A549 (cell line): ENCODE data around the gene AHNAK2. TPM values are rescaled to one million over a fixed set of nuclear protein-coding genes. Genes with fewer than 3 reads are reported as not detected.
"Not testable (repeated sequence)": the region's sequence is repeated elsewhere in the genome, so short reads cannot be mapped to it uniquely, and the experiment has no call there.

ENCODE experiments used
- ATAC-seq, 2 experiments: fragments of 200-7000 bp in 1 of 2; fragments of >200 bp in 1 of 2; cut with Nextera tagmentation in 1 of 2; cut with Tn5 transposase in 1 of 2; 3 replicates each; pipeline versions ENCODE4 v1.8.0 to v1.9.1; 2018 to 2020; ENCODE audit warnings: mild to moderate bottlenecking in 1 of 2, moderate library complexity in 1 of 2
- CTCF ChIA-PET: fragments of 300-600 bp; sonication (Branson Sonifier 250); formaldehyde crosslinking; extraction: SDS; loops from one replicate; lab custom pipeline; 2021; ENCODE audit warnings: antibody characterized with exemption, inconsistent platforms; lab: Yijun Ruan, JAX
- POLR2A ChIA-PET: fragments of 350-600 bp; formaldehyde crosslinking; extraction: SDS; loops from one replicate; lab custom pipeline; 2021; ENCODE audit warnings: antibody characterized with exemption, inconsistent platforms; lab: Yijun Ruan, JAX
- DNase-seq, 2 experiments: peaks; one replicate each; pipeline versions ENCODE4 v3.0.0 to v3.0.0-alpha.2; 2011 to 2016; ENCODE audit warnings: low read depth in 1 of 2, low spot score in 1 of 2
- FAIRE-seq: peaks from 2 replicates; lab custom pipeline; 2011; peaks lifted over from hg19 to GRCh38; lab: Jason Lieb, UNC
- H3K27ac ChIP-seq, 2 experiments: fragments of >200 bp; sonication (Bioruptor Twin); formaldehyde crosslinking; 3 replicates each; pipeline ENCODE4 v1.5.1; 2016 to 2017
- H3K4me1 ChIP-seq: fragments of >200 bp; sonication (Bioruptor Twin); formaldehyde crosslinking; 3 replicates; pipeline ENCODE4 v1.6.1; 2016
- H3K4me2 ChIP-seq: fragments of >200 bp; sonication (Bioruptor Twin); formaldehyde crosslinking; 3 replicates; pipeline ENCODE4 v1.6.1; 2016
- H3K4me3 ChIP-seq: fragments of >200 bp; sonication (Bioruptor Twin); formaldehyde crosslinking; 3 replicates; pipeline ENCODE4 v1.5.1; 2016
- H3K9me3 ChIP-seq: fragments of >200 bp; sonication (Bioruptor Twin); formaldehyde crosslinking; 3 replicates; pipeline ENCODE4 v1.6.1; 2016
- BHLHE40 ChIP-seq: IDR thresholded peaks from 2 replicates; pipeline ENCODE4 v1.6.1; 2012; ENCODE audit warnings: low read depth, low read length, inconsistent platforms
- CHD2 ChIP-seq: fragments of 150-350 bp; IDR thresholded peaks from 2 replicates; pipeline ENCODE4 v1.6.1; 2014; ENCODE audit warnings: low read length; ENCODE audit not compliant: partially characterized antibody
- CHD4 ChIP-seq: fragments of 200-600 bp; sonication (generic); IDR thresholded peaks from 2 replicates; pipeline ENCODE4 v1.6.1; 2016; ENCODE audit warnings: antibody characterized with exemption, mild to moderate bottlenecking, borderline replicate concordance
- FOSB ChIP-seq: fragments of 250-450 bp; sonication (Bioruptor Pico); IDR thresholded peaks from 2 replicates; pipeline ENCODE4 v1.5.0; 2020; ENCODE audit warnings: mild to moderate bottlenecking, moderate library complexity
- GATA3 ChIP-seq: IDR thresholded peaks from 2 replicates; pipeline ENCODE4 v1.6.1; 2012; ENCODE audit warnings: borderline replicate concordance
- HDAC2 ChIP-seq: fragments of 200-600 bp; sonication (generic); IDR thresholded peaks from 2 replicates; pipeline ENCODE4 v1.6.1; 2016
- HOXA7 ChIP-seq: fragments of 250-450 bp; sonication (Bioruptor Pico); IDR thresholded peaks from 2 replicates; pipeline ENCODE4 v1.5.0; 2020; ENCODE audit warnings: mild to moderate bottlenecking, moderate library complexity
- HOXB5 ChIP-seq: fragments of 250-450 bp; sonication (Bioruptor Pico); IDR thresholded peaks from 2 replicates; pipeline ENCODE4 v1.5.0; 2020; ENCODE audit warnings: mild to moderate bottlenecking, moderate library complexity
- KDM1A ChIP-seq: fragments of 200-600 bp; sonication (generic); IDR thresholded peaks from 2 replicates; pipeline ENCODE4 v1.6.1; 2016; ENCODE audit warnings: low read depth, mild to moderate bottlenecking
- MAFK ChIP-seq: fragments of 450-650 bp; IDR thresholded peaks from 2 replicates; pipeline ENCODE4 v1.6.1; 2014; ENCODE audit not compliant: partially characterized antibody
- MAZ ChIP-seq: fragments of 150-350 bp; IDR thresholded peaks from 2 replicates; pipeline ENCODE4 v1.6.1; 2014; ENCODE audit warnings: antibody characterized with exemption, low read depth, low read length, borderline replicate concordance
- POLR2AphosphoS2 ChIP-seq: conservative IDR thresholded peaks from 2 replicates; pipeline ENCODE4 v1.6.1; 2012; ENCODE audit warnings: low read length, improper control_type of control experiment, inconsistent platforms
- RARB ChIP-seq: fragments of 250-450 bp; sonication (Bioruptor Pico); IDR thresholded peaks from 2 replicates; pipeline ENCODE4 v1.8.0; 2021; ENCODE audit warnings: mild to moderate bottlenecking, moderate library complexity
- RCOR1 ChIP-seq: fragments of 150-350 bp; IDR thresholded peaks from 2 replicates; pipeline ENCODE4 v1.6.1; 2014; ENCODE audit warnings: antibody characterized with exemption, low read length, low read depth
- RFX5 ChIP-seq: fragments of 450-650 bp; IDR thresholded peaks from 2 replicates; pipeline ENCODE4 v1.7.1; 2014; ENCODE audit warnings: antibody characterized with exemption, mild to moderate bottlenecking, moderate library complexity
- SMC3 ChIP-seq: fragments of >200 bp; sonication (Bioruptor Twin); formaldehyde crosslinking; IDR thresholded peaks from 3 replicates; pipeline ENCODE4 v1.6.1; 2018; ENCODE audit warnings: inconsistent platforms
- ZC3H11A ChIP-seq: fragments of 450-650 bp; IDR thresholded peaks from 2 replicates; pipeline ENCODE4 v1.6.1; 2014; ENCODE audit warnings: antibody characterized with exemption, mild to moderate bottlenecking
- ZFP36 ChIP-seq: fragments of 450-650 bp; IDR thresholded peaks from 2 replicates; pipeline ENCODE4 v1.6.1; 2014; ENCODE audit warnings: borderline replicate concordance; ENCODE audit not compliant: partially characterized antibody
- ZSCAN20 ChIP-seq: fragments of 250-450 bp; sonication (Bioruptor Pico); IDR thresholded peaks from 2 replicates; pipeline ENCODE4 v1.8.0; 2022; ENCODE audit warnings: mild to moderate bottlenecking, moderate library complexity
- WGBS: methylation state at CpG from one replicate; pipeline ENCODE4 v1.1.6; 2017; ENCODE audit errors: missing lambda C conversion rate; 5-methylcytosine and 5-hydroxymethylcytosine counted together
- polyA plus RNA-seq, 4 experiments: library from polyadenylated mRNA; depleted of rRNA in 3 of 4; stranded (reverse); fragments of >200 nt; fragmentation: RNase III in 1 of 4; extraction: RNeasy Plus Mini Kit Qiagen cat#74134 plus additional on column Dnase treatment in 1 of 4; gene quantifications; 2 replicates in 3 of 4; 3 replicates in 1 of 4; pipeline ENCODE4 v1.2.3, GENCODE V29; 2011 to 2017
- TF ChIP-seq, protein P1 (sequence below): fragments of 250-450 bp; sonication (Bioruptor Pico); IDR thresholded peaks from 2 replicates; pipeline ENCODE4 v1.5.0; 2020; ENCODE audit warnings: low read depth, mild to moderate bottlenecking, moderate library complexity
- TF ChIP-seq, protein P2 (sequence below): fragments of 150-350 bp; IDR thresholded peaks from 2 replicates; pipeline ENCODE4 v1.6.1; 2014; ENCODE audit warnings: low read depth, mild to moderate bottlenecking, low read length
- TF ChIP-seq, protein P3 (sequence below): fragments of >200 bp; sonication (Bioruptor Twin); formaldehyde crosslinking; IDR thresholded peaks from 2 replicates; pipeline ENCODE4 v1.6.1; 2016
- TF ChIP-seq, protein P4 (sequence below): fragments of >200 bp; sonication (Bioruptor Twin); formaldehyde crosslinking; IDR thresholded peaks from 3 replicates; pipeline ENCODE4 v1.5.1; 2016
- TF ChIP-seq, protein P5 (sequence below): fragments of 200-600 bp; sonication (generic); IDR thresholded peaks from 2 replicates; pipeline ENCODE4 v1.6.1; 2016; ENCODE audit warnings: antibody characterized with exemption, mild to moderate bottlenecking, moderate library complexity
- TF ChIP-seq, protein P6 (sequence below): IDR thresholded peaks from 2 replicates; pipeline ENCODE4 v1.6.1; 2012

The AHNAK2 gene
- polyA plus RNA-seq, 2 of the 4 experiments (the other 2 are of a cell fraction), result 43.3 to 43.7 TPM

DNA sequence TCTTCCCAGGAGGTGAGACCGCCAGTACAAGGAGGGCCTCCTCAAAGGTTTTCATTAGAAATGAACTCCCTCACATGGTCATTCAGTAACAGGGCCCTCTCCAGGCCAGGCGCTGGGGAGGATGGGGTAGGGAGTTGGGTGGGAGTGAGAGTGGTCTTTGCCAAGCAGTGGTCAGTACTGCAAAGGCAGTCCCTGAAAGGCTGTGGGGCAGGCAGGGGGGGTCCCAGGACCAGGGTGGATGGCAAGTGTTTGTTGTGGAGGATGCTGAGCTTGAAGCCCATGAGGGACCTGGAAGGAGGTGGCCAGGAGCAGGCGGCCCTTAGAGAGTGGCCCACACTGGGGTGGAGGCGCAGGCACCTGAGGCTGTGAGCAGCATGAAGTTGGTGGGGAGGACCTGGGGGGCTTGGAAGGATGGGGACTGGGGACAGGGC, 87.0 kb downstream of the AHNAK2 start:
- no peak for ATAC-seq
- peaks cover 10% of the 10 kb centered on the region for H3K4me1 ChIP-seq
- H3K27ac ChIP-seq, result no peak overlapping the region
- H3K9me3 ChIP-seq, result no peaks in the 10 kb centered on the region
- 86% methylated on average over 4 of the region's 4 CpGs for WGBS
- FAIRE-seq, result no peak
- TF ChIP-seq, protein P1, sequence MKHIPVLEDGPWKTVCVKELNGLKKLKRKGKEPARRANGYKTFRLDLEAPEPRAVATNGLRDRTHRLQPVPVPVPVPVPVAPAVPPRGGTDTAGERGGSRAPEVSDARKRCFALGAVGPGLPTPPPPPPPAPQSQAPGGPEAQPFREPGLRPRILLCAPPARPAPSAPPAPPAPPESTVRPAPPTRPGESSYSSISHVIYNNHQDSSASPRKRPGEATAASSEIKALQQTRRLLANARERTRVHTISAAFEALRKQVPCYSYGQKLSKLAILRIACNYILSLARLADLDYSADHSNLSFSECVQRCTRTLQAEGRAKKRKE (CRISPR knock-in tag), result no peak
- TF ChIP-seq CHD2 (no peak), POLR2AphosphoS2 (no peak), HDAC2 (no peak), ZC3H11A (no peak), ZFP36 (no peak), MAFK (no peak), HOXB5 (no peak), FOSB (CRISPR knock-in tag) (no peak), RCOR1 (no peak), BHLHE40 (no peak), HOXA7 (CRISPR knock-in tag) (no peak), MAZ (no peak)
- TF ChIP-seq, protein P2, sequence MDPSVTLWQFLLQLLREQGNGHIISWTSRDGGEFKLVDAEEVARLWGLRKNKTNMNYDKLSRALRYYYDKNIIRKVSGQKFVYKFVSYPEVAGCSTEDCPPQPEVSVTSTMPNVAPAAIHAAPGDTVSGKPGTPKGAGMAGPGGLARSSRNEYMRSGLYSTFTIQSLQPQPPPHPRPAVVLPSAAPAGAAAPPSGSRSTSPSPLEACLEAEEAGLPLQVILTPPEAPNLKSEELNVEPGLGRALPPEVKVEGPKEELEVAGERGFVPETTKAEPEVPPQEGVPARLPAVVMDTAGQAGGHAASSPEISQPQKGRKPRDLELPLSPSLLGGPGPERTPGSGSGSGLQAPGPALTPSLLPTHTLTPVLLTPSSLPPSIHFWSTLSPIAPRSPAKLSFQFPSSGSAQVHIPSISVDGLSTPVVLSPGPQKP, result no peak
- no peak overlapping the region for H3K4me2 ChIP-seq
- no peak for DNase-seq
- POLR2A ChIA-PET, result no interaction called here
- H3K4me3 ChIP-seq, result no peak overlapping the region
- CTCF ChIA-PET, result no interaction called here

DNA sequence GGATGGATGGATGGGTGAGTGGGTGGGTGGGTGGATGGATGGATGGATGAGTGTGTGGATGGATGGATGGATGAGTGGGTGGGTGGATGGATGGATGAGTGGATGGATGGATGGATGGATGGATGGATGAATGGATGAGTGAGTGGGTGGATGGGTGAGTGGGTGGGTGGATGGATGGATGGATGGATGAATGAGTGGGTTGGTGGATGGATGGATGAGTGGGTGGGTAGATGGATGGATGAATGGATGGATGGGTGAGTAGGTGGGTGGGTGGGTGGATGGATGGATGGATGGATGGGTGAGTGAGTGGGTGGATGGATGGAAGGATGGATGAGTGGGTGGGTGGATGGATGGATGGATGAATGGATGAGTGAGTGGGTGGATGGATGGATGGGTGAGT, 87.9 kb downstream of the AHNAK2 start:
- FAIRE-seq, H3K4me2 ChIP-seq, CTCF ChIA-PET, DNase-seq, H3K27ac ChIP-seq, H3K4me3 ChIP-seq, POLR2A ChIA-PET, H3K4me1 ChIP-seq, ATAC-seq, H3K9me3 ChIP-seq: not testable (repeated sequence)

DNA sequence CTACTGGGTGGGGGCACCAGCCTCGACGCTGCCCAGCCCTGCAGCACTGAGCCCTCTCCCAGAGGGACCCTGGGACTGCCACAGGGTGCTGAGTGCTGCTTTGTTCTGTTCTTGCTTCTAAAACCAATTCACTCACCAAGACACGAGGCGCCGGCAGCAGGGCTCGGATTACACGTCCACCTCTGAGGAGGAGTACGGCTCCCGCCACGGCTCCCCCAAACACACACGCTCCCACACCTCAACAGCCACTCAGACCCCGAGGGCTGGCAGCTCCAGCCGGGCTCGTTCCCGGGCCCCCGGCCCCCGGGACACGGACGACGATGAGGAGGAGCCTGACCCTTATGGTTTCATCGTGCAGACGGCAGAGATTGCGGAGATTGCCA, 88.8 kb downstream of the AHNAK2 start:
- no peak for ATAC-seq
- POLR2A ChIA-PET, result no interaction called here
- no peak for DNase-seq
- TF ChIP-seq, protein P3, sequence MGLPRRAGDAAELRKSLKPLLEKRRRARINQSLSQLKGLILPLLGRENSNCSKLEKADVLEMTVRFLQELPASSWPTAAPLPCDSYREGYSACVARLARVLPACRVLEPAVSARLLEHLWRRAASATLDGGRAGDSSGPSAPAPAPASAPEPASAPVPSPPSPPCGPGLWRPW, result no peak
- TF ChIP-seq, protein P4, sequence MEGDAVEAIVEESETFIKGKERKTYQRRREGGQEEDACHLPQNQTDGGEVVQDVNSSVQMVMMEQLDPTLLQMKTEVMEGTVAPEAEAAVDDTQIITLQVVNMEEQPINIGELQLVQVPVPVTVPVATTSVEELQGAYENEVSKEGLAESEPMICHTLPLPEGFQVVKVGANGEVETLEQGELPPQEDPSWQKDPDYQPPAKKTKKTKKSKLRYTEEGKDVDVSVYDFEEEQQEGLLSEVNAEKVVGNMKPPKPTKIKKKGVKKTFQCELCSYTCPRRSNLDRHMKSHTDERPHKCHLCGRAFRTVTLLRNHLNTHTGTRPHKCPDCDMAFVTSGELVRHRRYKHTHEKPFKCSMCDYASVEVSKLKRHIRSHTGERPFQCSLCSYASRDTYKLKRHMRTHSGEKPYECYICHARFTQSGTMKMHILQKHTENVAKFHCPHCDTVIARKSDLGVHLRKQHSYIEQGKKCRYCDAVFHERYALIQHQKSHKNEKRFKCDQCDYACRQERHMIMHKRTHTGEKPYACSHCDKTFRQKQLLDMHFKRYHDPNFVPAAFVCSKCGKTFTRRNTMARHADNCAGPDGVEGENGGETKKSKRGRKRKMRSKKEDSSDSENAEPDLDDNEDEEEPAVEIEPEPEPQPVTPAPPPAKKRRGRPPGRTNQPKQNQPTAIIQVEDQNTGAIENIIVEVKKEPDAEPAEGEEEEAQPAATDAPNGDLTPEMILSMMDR, result no peak
- no peak for TF ChIP-seq FOSB (CRISPR knock-in tag)
- TF ChIP-seq RCOR1, result no peak
- TF ChIP-seq HOXA7 (CRISPR knock-in tag), result no peak
- TF ChIP-seq, protein P5, sequence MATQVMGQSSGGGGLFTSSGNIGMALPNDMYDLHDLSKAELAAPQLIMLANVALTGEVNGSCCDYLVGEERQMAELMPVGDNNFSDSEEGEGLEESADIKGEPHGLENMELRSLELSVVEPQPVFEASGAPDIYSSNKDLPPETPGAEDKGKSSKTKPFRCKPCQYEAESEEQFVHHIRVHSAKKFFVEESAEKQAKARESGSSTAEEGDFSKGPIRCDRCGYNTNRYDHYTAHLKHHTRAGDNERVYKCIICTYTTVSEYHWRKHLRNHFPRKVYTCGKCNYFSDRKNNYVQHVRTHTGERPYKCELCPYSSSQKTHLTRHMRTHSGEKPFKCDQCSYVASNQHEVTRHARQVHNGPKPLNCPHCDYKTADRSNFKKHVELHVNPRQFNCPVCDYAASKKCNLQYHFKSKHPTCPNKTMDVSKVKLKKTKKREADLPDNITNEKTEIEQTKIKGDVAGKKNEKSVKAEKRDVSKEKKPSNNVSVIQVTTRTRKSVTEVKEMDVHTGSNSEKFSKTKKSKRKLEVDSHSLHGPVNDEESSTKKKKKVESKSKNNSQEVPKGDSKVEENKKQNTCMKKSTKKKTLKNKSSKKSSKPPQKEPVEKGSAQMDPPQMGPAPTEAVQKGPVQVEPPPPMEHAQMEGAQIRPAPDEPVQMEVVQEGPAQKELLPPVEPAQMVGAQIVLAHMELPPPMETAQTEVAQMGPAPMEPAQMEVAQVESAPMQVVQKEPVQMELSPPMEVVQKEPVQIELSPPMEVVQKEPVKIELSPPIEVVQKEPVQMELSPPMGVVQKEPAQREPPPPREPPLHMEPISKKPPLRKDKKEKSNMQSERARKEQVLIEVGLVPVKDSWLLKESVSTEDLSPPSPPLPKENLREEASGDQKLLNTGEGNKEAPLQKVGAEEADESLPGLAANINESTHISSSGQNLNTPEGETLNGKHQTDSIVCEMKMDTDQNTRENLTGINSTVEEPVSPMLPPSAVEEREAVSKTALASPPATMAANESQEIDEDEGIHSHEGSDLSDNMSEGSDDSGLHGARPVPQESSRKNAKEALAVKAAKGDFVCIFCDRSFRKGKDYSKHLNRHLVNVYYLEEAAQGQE, result no peak
- TF ChIP-seq RFX5, result no peak
- no peak for TF ChIP-seq CHD4
- no peak for TF ChIP-seq SMC3
- TF ChIP-seq GATA3, result no peak
- no peak for TF ChIP-seq HDAC2
- TF ChIP-seq, protein P6, sequence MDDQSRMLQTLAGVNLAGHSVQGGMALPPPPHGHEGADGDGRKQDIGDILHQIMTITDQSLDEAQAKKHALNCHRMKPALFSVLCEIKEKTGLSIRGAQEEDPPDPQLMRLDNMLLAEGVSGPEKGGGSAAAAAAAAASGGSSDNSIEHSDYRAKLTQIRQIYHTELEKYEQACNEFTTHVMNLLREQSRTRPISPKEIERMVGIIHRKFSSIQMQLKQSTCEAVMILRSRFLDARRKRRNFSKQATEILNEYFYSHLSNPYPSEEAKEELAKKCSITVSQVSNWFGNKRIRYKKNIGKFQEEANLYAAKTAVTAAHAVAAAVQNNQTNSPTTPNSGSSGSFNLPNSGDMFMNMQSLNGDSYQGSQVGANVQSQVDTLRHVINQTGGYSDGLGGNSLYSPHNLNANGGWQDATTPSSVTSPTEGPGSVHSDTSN, result no peak
- TF ChIP-seq RARB (CRISPR knock-in tag), result no peak
- no peak for TF ChIP-seq BHLHE40
- TF ChIP-seq ZSCAN20, result no peak
- TF ChIP-seq, protein P2, result no peak
- no peak for TF ChIP-seq KDM1A

More for the DNA sequence above, 88.8 kb downstream of the AHNAK2 start:
- Histone ChIP-seq H3K27ac (no peak overlapping the region), H3K4me3 (no peak overlapping the region), H3K4me2 (no peak overlapping the region), H3K9me3 (no peaks in the 10 kb centered on the region), H3K4me1 (no peaks in the 10 kb centered on the region)
- WGBS, result 93% methylated on average over 23 of the region's 23 CpGs
- no peak for FAIRE-seq
- CTCF ChIA-PET, result interaction anchor here (1.2 kb wide), 1 partner anchor 12 kb away, joined by 3 read pairs; no protein-coding TSS in a partner anchor
